Measurements from ENCODE around the gene PTPN20. TPM values are rescaled to one million over a fixed set of nuclear protein-coding genes. Genes with fewer than 3 reads are reported as not detected.
"Not testable (repeated sequence)": the region's sequence is repeated elsewhere in the genome, so short reads cannot be mapped to it uniquely, and the experiment has no call there.

The PTPN20 gene
- total RNA-seq, 1 experiment from 2014 or later, result not detected

GRCh38 chr10:46890813-46891611, 20.2 kb upstream of the PTPN20 start:
- not testable (repeated sequence) for H3K4me1 ChIP-seq

GRCh38 chr10:46896762-46897692, 14.2 kb upstream of the PTPN20 start:
- POLR2A ChIA-PET; H3K36me3 ChIP-seq (ENCODE audit: control insufficient read depth, insufficient read depth, low read length); H3K4me3 Mint-ChIP-seq (ENCODE audit: unreplicated experiment); H3K27ac Mint-ChIP-seq (ENCODE audit: unreplicated experiment); H3K27me3 ChIP-seq (replicated peaks; ENCODE audit: control insufficient read depth, insufficient read depth, low read length); H3K36me3 Mint-ChIP-seq (ENCODE audit: insufficient read depth, unreplicated experiment); CTCF ChIA-PET; DNase-seq; H3K9me3 ChIP-seq; intact Hi-C loops (cut with micrococcal nuclease; ENCODE audit: unreplicated experiment); H3K4me1 Mint-ChIP-seq (ENCODE audit: low read depth, unreplicated experiment); H3K9me3 Mint-ChIP-seq (ENCODE audit: unreplicated experiment); H3K4me1 ChIP-seq; H3K27me3 Mint-ChIP-seq (ENCODE audit: insufficient read depth, unreplicated experiment); H3K4me3 ChIP-seq (ENCODE audit: low read depth, low read length); BruUV-seq (replicated peaks): not testable (repeated sequence)

More at GRCh38 chr10:46890813-46891611, 20.2 kb upstream of the PTPN20 start:
- H3K36me3 ChIP-seq (ENCODE audit: control insufficient read depth, insufficient read depth, low read length); H3K4me3 Mint-ChIP-seq (ENCODE audit: unreplicated experiment); H3K36me3 Mint-ChIP-seq (ENCODE audit: insufficient read depth, unreplicated experiment); H3K4me1 Mint-ChIP-seq (ENCODE audit: low read depth, unreplicated experiment); H3K27ac Mint-ChIP-seq (ENCODE audit: unreplicated experiment); H3K27me3 Mint-ChIP-seq (ENCODE audit: insufficient read depth, unreplicated experiment); POLR2A ChIA-PET; BruUV-seq (replicated peaks); H3K27me3 ChIP-seq (replicated peaks; ENCODE audit: control insufficient read depth, insufficient read depth, low read length); H3K9me3 Mint-ChIP-seq (ENCODE audit: unreplicated experiment); H3K4me3 ChIP-seq (ENCODE audit: low read depth, low read length); CTCF ChIA-PET; intact Hi-C loops (cut with micrococcal nuclease; ENCODE audit: unreplicated experiment); H3K9me3 ChIP-seq: not testable (repeated sequence)
- TF ChIP-seq, protein P1, sequence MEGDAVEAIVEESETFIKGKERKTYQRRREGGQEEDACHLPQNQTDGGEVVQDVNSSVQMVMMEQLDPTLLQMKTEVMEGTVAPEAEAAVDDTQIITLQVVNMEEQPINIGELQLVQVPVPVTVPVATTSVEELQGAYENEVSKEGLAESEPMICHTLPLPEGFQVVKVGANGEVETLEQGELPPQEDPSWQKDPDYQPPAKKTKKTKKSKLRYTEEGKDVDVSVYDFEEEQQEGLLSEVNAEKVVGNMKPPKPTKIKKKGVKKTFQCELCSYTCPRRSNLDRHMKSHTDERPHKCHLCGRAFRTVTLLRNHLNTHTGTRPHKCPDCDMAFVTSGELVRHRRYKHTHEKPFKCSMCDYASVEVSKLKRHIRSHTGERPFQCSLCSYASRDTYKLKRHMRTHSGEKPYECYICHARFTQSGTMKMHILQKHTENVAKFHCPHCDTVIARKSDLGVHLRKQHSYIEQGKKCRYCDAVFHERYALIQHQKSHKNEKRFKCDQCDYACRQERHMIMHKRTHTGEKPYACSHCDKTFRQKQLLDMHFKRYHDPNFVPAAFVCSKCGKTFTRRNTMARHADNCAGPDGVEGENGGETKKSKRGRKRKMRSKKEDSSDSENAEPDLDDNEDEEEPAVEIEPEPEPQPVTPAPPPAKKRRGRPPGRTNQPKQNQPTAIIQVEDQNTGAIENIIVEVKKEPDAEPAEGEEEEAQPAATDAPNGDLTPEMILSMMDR (IDR thresholded peaks at IDR 0.05; ENCODE audit: insufficient read depth in 1 of 2, low read depth in 1 of 2, low read length in 1 of 2, severe bottlenecking in 1 of 2, unreplicated experiment in 1 of 2), result peak in 1 of 2 experiments; percentile 23
- DNase-seq, result peak; percentile 55 to 60

DNA sequence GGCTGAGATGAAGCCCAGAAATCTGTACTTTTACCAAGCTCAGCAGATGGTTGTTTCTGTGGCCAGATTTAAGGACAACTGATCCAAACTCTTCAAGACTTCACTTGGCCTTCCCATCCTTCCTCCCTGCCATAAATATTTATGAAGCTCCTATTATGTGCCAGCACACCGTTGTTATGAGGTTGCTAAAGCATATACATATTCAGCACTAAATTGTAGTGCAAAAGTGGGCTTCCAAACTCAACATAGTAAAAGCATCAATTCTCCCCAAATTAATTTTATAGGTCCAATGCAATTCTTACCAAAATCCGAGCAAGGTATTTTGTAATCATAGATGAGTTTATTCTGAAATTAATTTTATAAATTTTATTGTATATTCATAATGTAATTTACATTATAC, 10.0 kb upstream of the PTPN20 start:
- CTCF ChIA-PET; POLR2A ChIA-PET; H3K4me3 Mint-ChIP-seq (ENCODE audit: unreplicated experiment); H3K4me1 Mint-ChIP-seq (ENCODE audit: low read depth, unreplicated experiment); intact Hi-C loops (cut with micrococcal nuclease; ENCODE audit: unreplicated experiment); H3K27me3 ChIP-seq (replicated peaks; ENCODE audit: control insufficient read depth, insufficient read depth, low read length); H3K27me3 Mint-ChIP-seq (ENCODE audit: insufficient read depth, unreplicated experiment); H3K36me3 ChIP-seq (ENCODE audit: control insufficient read depth, insufficient read depth, low read length); BruUV-seq (replicated peaks); H3K4me3 ChIP-seq (ENCODE audit: low read depth, low read length); DNase-seq; H3K36me3 Mint-ChIP-seq (ENCODE audit: insufficient read depth, unreplicated experiment); H3K27ac Mint-ChIP-seq (ENCODE audit: unreplicated experiment); H3K9me3 Mint-ChIP-seq (ENCODE audit: unreplicated experiment); H3K4me1 ChIP-seq; H3K9me3 ChIP-seq: not testable (repeated sequence)

DNA sequence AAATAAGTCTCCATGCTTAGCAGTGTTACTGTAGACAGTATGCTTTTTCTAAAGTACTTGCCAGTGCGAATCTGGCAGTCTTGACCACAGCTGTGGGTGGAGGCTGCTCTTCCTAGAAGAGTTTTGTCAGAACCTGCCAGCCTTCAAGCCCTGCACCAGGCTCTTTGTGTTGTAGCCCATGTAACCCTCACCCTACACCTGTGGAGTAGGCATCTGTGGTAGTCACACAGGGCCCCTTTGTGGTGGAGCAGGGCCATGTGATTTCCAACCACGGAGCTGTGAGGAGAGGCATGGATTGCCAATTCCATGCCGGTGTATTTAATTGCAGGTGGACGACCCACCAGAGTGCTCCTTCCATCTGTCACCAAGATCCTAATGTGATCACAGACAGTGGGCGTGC, 7.4 kb upstream of the PTPN20 start:
- H3K27me3 ChIP-seq (replicated peaks; ENCODE audit: control insufficient read depth, insufficient read depth, low read length); H3K9me3 Mint-ChIP-seq (ENCODE audit: unreplicated experiment); H3K27ac Mint-ChIP-seq (ENCODE audit: unreplicated experiment); H3K4me3 Mint-ChIP-seq (ENCODE audit: unreplicated experiment); H3K27me3 Mint-ChIP-seq (ENCODE audit: insufficient read depth, unreplicated experiment); H3K4me1 Mint-ChIP-seq (ENCODE audit: low read depth, unreplicated experiment); H3K36me3 Mint-ChIP-seq (ENCODE audit: insufficient read depth, unreplicated experiment); DNase-seq; H3K4me1 ChIP-seq; H3K9me3 ChIP-seq; CTCF ChIA-PET; H3K36me3 ChIP-seq (ENCODE audit: control insufficient read depth, insufficient read depth, low read length); intact Hi-C loops (cut with micrococcal nuclease; ENCODE audit: unreplicated experiment); H3K4me3 ChIP-seq (ENCODE audit: low read depth, low read length); POLR2A ChIA-PET; BruUV-seq (replicated peaks): not testable (repeated sequence)

DNA sequence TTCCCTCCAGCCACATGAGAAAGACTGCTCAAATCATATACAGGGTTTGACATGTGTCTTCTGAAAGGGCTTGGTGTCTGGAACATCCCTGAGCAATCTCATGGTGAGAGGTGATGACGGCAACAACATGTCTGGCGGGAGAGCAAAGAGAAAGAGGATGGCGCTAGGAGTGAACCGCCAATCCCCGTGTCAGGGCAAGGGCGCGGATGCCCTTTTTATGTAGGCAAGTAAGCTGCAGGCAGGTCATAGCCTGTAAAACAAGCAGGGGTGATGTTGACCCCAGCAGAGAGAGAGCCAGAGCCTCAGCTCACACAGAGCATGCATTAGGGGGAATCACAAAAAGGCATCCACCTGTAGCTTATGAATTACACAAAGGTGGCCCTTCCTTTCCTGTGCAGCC, 4.9 kb upstream of the PTPN20 start:
- H3K36me3 ChIP-seq (ENCODE audit: control insufficient read depth, insufficient read depth, low read length); H3K9me3 Mint-ChIP-seq (ENCODE audit: unreplicated experiment); intact Hi-C loops (cut with micrococcal nuclease; ENCODE audit: unreplicated experiment); H3K27ac Mint-ChIP-seq (ENCODE audit: unreplicated experiment); H3K4me1 ChIP-seq; H3K27me3 ChIP-seq (replicated peaks; ENCODE audit: control insufficient read depth, insufficient read depth, low read length); CTCF ChIA-PET; POLR2A ChIA-PET; H3K27me3 Mint-ChIP-seq (ENCODE audit: insufficient read depth, unreplicated experiment); H3K36me3 Mint-ChIP-seq (ENCODE audit: insufficient read depth, unreplicated experiment); H3K4me3 ChIP-seq (ENCODE audit: low read depth, low read length); H3K9me3 ChIP-seq; H3K4me1 Mint-ChIP-seq (ENCODE audit: low read depth, unreplicated experiment); H3K4me3 Mint-ChIP-seq (ENCODE audit: unreplicated experiment); DNase-seq; BruUV-seq (replicated peaks): not testable (repeated sequence)

Data from Caco-2 (cell line).